K562 (cell line): ENCODE results near the gene SLC7A10. TPM values are rescaled to one million over a fixed set of nuclear protein-coding genes. Genes with fewer than 3 reads are reported as not detected.

Experiments used
- ATAC-seq: fragments of 200-7000 bp; cut with Tn5 transposase; 3 replicates; pipeline ENCODE4 v1.9.1; 2020; ENCODE audit warnings: moderate library complexity
- BruUV-seq: library from RNA; stranded (reverse); fragments of 400-500 nt; replicated peaks from 2 replicates; lab custom pipeline; 2021; lab: Mats Ljungman, UMichigan
- CTCF ChIA-PET: fragments of 300-600 bp; formaldehyde crosslinking; extraction: SDS; loops from one replicate; lab custom pipeline; 2021; ENCODE audit warnings: low intra/inter-chr PET ratio; lab: Yijun Ruan, JAX
- POLR2A ChIA-PET: fragments of 300-600, 350-650 bp; sonication (Branson Sonifier 250); formaldehyde crosslinking; extraction: SDS; loops from one replicate; lab custom pipeline; 2021; ENCODE audit warnings: antibody characterized with exemption, inconsistent platforms; lab: Yijun Ruan, JAX
- DNase-seq, 4 experiments: peaks; one replicate each; pipeline versions ENCODE4 v3.0.0 to v3.0.0-alpha.2; 2011 to 2018; ENCODE audit warnings: low spot score in 3 of 4, mixed read lengths in 3 of 4; ENCODE audit errors: extremely low read depth in 1 of 4
- FAIRE-seq: peaks from 2 replicates; lab custom pipeline; 2011; peaks lifted over from hg19 to GRCh38; lab: Jason Lieb, UNC
- H2AFZ ChIP-seq: 2 replicates; pipeline ENCODE4 v1.6.0; 2011; ENCODE audit warnings: low read depth, low read length, control low read depth, inconsistent platforms
- H3K27ac ChIP-seq: fragments of 200-600 bp; 3 replicates; pipeline ENCODE4 v1.8.0; 2011; ENCODE audit warnings: low read depth, mild to moderate bottlenecking, control low read depth, inconsistent platforms, low read length, moderate library complexity, mixed read lengths; ENCODE audit errors: extremely low read depth
- H3K27me3 ChIP-seq, 2 experiments: fragments of 300-600 bp in 1 of 2; 2 replicates in 1 of 2; 3 replicates in 1 of 2; pipeline versions ENCODE4 v1.6.0 to v1.8.0; 2011; ENCODE audit warnings: inconsistent platforms in 2 of 2, low read length in 2 of 2, mild to moderate bottlenecking in 1 of 2, mixed read lengths in 1 of 2, moderate library complexity in 1 of 2; ENCODE audit not compliant: control insufficient read depth in 2 of 2, insufficient read depth in 2 of 2
- H3K36me3 ChIP-seq: fragments of 300-600 bp; 3 replicates; pipeline ENCODE4 v1.8.0; 2011; ENCODE audit warnings: mild to moderate bottlenecking, low read length, inconsistent platforms; ENCODE audit not compliant: control insufficient read depth, insufficient read depth
- H3K4me1 ChIP-seq, 2 experiments: fragments of 200-600 bp in 1 of 2; replicated peaks in 1 of 2; 2 replicates in 1 of 2; 3 replicates in 1 of 2; pipeline versions ENCODE4 v1.5.1 to v1.8.0; 2011; ENCODE audit warnings: inconsistent platforms in 2 of 2, low read length in 2 of 2, mild to moderate bottlenecking in 1 of 2, mixed read lengths in 1 of 2, moderate library complexity in 1 of 2; ENCODE audit not compliant: control insufficient read depth in 2 of 2, insufficient read depth in 2 of 2
- H3K4me2 ChIP-seq: 2 replicates; pipeline ENCODE4 v1.6.1; 2011; ENCODE audit warnings: low read length, control low read depth, inconsistent platforms, mixed read lengths; ENCODE audit not compliant: insufficient read depth
- H3K4me3 ChIP-seq: fragments of 200-600 bp; sonication (generic), shearing (Covaris generic); 2 replicates; pipeline ENCODE4 v1.5.1; 2016; ENCODE audit warnings: control low read depth, inconsistent platforms
- H3K79me2 ChIP-seq: fragments of 200-600 bp; 3 replicates; pipeline ENCODE4 v1.8.0; 2011; ENCODE audit warnings: low read length, inconsistent platforms; ENCODE audit not compliant: control insufficient read depth, insufficient read depth
- H3K9ac ChIP-seq, 2 experiments: 2 replicates each; pipeline versions ENCODE4 v1.6.0 to v1.6.1; 2011; ENCODE audit warnings: low read depth in 2 of 2, low read length in 2 of 2, control low read depth in 1 of 2, inconsistent platforms in 1 of 2, mild to moderate bottlenecking in 1 of 2, mixed read lengths in 1 of 2; ENCODE audit not compliant: insufficient read depth in 1 of 2
- H3K9me1 ChIP-seq: one replicate; pipeline ENCODE4 v1.6.0; 2011; ENCODE audit warnings: inconsistent platforms, mild to moderate bottlenecking, low read length, moderate library complexity; ENCODE audit not compliant: control insufficient read depth, insufficient read depth
- H3K9me3 ChIP-seq: replicated peaks from 2 replicates; pipeline ENCODE4 v1.5.1; 2011; ENCODE audit warnings: low read depth, low read length, inconsistent platforms; ENCODE audit not compliant: control insufficient read depth, insufficient read depth
- H4K20me1 ChIP-seq: replicated peaks from 2 replicates; pipeline ENCODE4 v1.6.1; 2011; ENCODE audit warnings: low read length, inconsistent platforms, mixed read lengths; ENCODE audit not compliant: control insufficient read depth, insufficient read depth
- BRD9 ChIP-seq: fragments of 450-650 bp; IDR thresholded peaks from 2 replicates; pipeline ENCODE4 v1.6.1; 2018; ENCODE audit warnings: low read depth; ENCODE audit not compliant: partially characterized antibody
- C11orf30 ChIP-seq: fragments of 450-650 bp; IDR thresholded peaks from 2 replicates; pipeline ENCODE4 v1.6.1; 2016; ENCODE audit warnings: low read depth, mild to moderate bottlenecking
- DACH1 ChIP-seq: fragments of 450-650 bp; IDR thresholded peaks from 2 replicates; pipeline ENCODE4 v1.6.1; 2018; ENCODE audit not compliant: partially characterized antibody
- DEAF1 ChIP-seq: fragments of 450-650 bp; formaldehyde crosslinking; IDR thresholded peaks from 2 replicates; pipeline ENCODE4 v1.4.0; 2020; ENCODE audit warnings: mild to moderate bottlenecking, moderate library complexity
- DPF2 ChIP-seq: fragments of 450-650 bp; IDR thresholded peaks from 2 replicates; pipeline ENCODE4 v1.6.1; 2016
- E2F1 ChIP-seq: sonication (generic); formaldehyde crosslinking; IDR thresholded peaks from 2 replicates; pipeline ENCODE4 v1.8.1; 2023; ENCODE audit warnings: mild to moderate bottlenecking, missing genetic modification reagents, moderate library complexity
- E2F3 ChIP-seq: fragments of 250-450 bp; sonication (Bioruptor Pico); IDR thresholded peaks from 2 replicates; pipeline ENCODE4 v1.4.0; 2020; ENCODE audit warnings: mild to moderate bottlenecking
- HNRNPL ChIP-seq: fragments of 200-400 bp; formaldehyde crosslinking; IDR thresholded peaks from 2 replicates; pipeline ENCODE4 v1.6.1; 2017; ENCODE audit warnings: low read depth, mild to moderate bottlenecking, low read length
- IFI16 ChIP-seq: fragments of 250-450 bp; sonication (Bioruptor Pico); IDR thresholded peaks from 2 replicates; pipeline ENCODE4 v2.1.2; 2022; ENCODE audit warnings: mild to moderate bottlenecking, inconsistent platforms
- KHSRP ChIP-seq: fragments of 450-650 bp; IDR thresholded peaks from 2 replicates; pipeline ENCODE4 v1.6.1; 2017
- KLF6 ChIP-seq: fragments of 250-450 bp; sonication (Bioruptor Pico); IDR thresholded peaks from 2 replicates; pipeline ENCODE4 v1.4.0; 2020; ENCODE audit warnings: mild to moderate bottlenecking, moderate library complexity, borderline replicate concordance
- MAFK ChIP-seq: IDR thresholded peaks from 2 replicates; pipeline ENCODE4 v1.6.1; 2011; ENCODE audit warnings: low read length, improper control_type of control experiment
- MCM7 ChIP-seq, 2 experiments: fragments of 450-650 bp; IDR thresholded peaks; 2 replicates each; pipeline ENCODE4 v1.6.1; 2016 to 2018
- MEF2A ChIP-seq: IDR thresholded peaks from 2 replicates; pipeline ENCODE4 v1.6.1; 2011; ENCODE audit warnings: low read depth, mild to moderate bottlenecking, low read length, moderate library complexity; ENCODE audit not compliant: control insufficient read depth
- MTA1 ChIP-seq: fragments of 450-650 bp; IDR thresholded peaks from 2 replicates; pipeline ENCODE4 v1.6.1; 2017; ENCODE audit warnings: borderline replicate concordance
- MTA2 ChIP-seq: fragments of 450-650 bp; IDR thresholded peaks from 2 replicates; pipeline ENCODE4 v1.6.1; 2016; ENCODE audit warnings: low read depth
- MYBL2 ChIP-seq, 2 experiments: fragments of 450-650 bp in 1 of 2; sonication (generic) in 1 of 2; formaldehyde crosslinking in 1 of 2; IDR thresholded peaks; 2 replicates each; pipeline versions ENCODE4 v1.6.1 to v1.8.1; 2017 to 2022; ENCODE audit warnings: borderline replicate concordance in 1 of 2, inconsistent platforms in 1 of 2, low read depth in 1 of 2, mild to moderate bottlenecking in 1 of 2, missing genetic modification reagents in 1 of 2, moderate library complexity in 1 of 2
- SMC3 ChIP-seq: conservative IDR thresholded peaks from 2 replicates; pipeline ENCODE4 v1.6.1; 2011; ENCODE audit warnings: low read depth, low read length, improper control_type of control experiment; ENCODE audit not compliant: insufficient read depth
- ZNF282 ChIP-seq: sonication (generic); formaldehyde crosslinking; IDR thresholded peaks from 2 replicates; pipeline ENCODE4 v1.8.1; 2023; ENCODE audit warnings: missing genetic modification reagents
- ZNF668 ChIP-seq: fragments of 250-450 bp; sonication (Bioruptor Pico); IDR thresholded peaks from 2 replicates; pipeline ENCODE4 v1.8.0; 2022; ENCODE audit warnings: mild to moderate bottlenecking, inconsistent platforms
- WGBS: fragments of 100-300 bp; shearing (Covaris generic); methylation state at CpG from one replicate; pipeline ENCODE4 v1.1.6; 2016; ENCODE audit warnings: low coverage, mixed read lengths; ENCODE audit not compliant: insufficient coverage; ENCODE audit errors: missing lambda C conversion rate; 5-methylcytosine and 5-hydroxymethylcytosine counted together
- in situ Hi-C: fragments of 300-500 bp; cut with MboI; formaldehyde crosslinking; loops from 4 replicates; pipeline ENCODE4 v1.15.0; 2018; ENCODE audit warnings: inconsistent platforms, mixed read lengths
- intact Hi-C: fragments of 100-400 bp; cut with micrococcal nuclease; formaldehyde crosslinking; loops from 2 replicates; pipeline ENCODE4 v1.14.2; 2022
- polyA plus RNA-seq, 8 experiments: library from polyadenylated mRNA; depleted of rRNA in 4 of 8; stranded (reverse) in 5 of 8; unstranded in 3 of 8; fragments of >200 nt; fragmentation: Nextera tagmentation in 2 of 8; fragmentation: Illumina TruSeq in 1 of 8; extraction: Ambion mirVana in 2 of 8; extraction: Trizol in 1 of 8; gene quantifications; 2 replicates each; pipeline versions ENCODE4 v1.2.1 to v1.2.3, GENCODE V29; 2011 to 2014; ENCODE audit warnings: inconsistent platforms in 1 of 8, missing spikeins in 1 of 8
- total RNA-seq, 7 experiments: library from RNA; depleted of rRNA in 6 of 7; stranded (reverse); fragments of >200 nt in 6 of 7; fragmentation: Illumina TruSeq in 2 of 7; extraction: Trizol in 2 of 7; gene quantifications; 2 replicates each; pipeline versions ENCODE4 v1.2.1 to v1.2.3, GENCODE V29; 2011 to 2021; ENCODE audit warnings: low replicate concordance in 1 of 7

Gene SLC7A10
- total and polyA plus RNA-seq, 9 of the 15 experiments (the other 6 are each of a cell fraction or from before 2014, with no cell fraction given): 0.07 TPM; not detected in 8

- POLR2A ChIA-PET: no interaction called here
These were observed 1.0 kb upstream of the SLC7A10 start for GRCh38 chr19:33226550-33227241.

More at GRCh38 chr19:33226550-33227241, 1.0 kb upstream of the SLC7A10 start:
- no peaks in the 10 kb centered on the region for H3K36me3 ChIP-seq
- in situ Hi-C loops: no loop called here
- H3K4me1 ChIP-seq: peaks cover 0 to 5% of the 10 kb centered on the region in 2 experiments; a peak in 2 of 5 replicates
- no peak overlapping the region for H3K9ac ChIP-seq
- CTCF ChIA-PET: no interaction called here
- no peak overlapping the region for H3K4me2 ChIP-seq
- no peak for DNase-seq
- TF ChIP-seq E2F1 (CRISPR knock-in tag) (no peak), ZNF668 (CRISPR knock-in tag) (no peak), BRD9 (no peak), MCM7 (IDR thresholded peaks at IDR 0.05) (no peak), ZNF282 (CRISPR knock-in tag) (no peak), MEF2A (no peak), DPF2 (no peak), SMC3 (no peak), C11orf30 (no peak), KLF6 (CRISPR knock-in tag) (no peak), MTA2 (no peak), DACH1 (no peak), IFI16 (CRISPR knock-in tag) (no peak), E2F3 (CRISPR knock-in tag) (no peak), DEAF1 (CRISPR knock-in tag) (no peak), HNRNPL (no peak), MYBL2 (IDR thresholded peaks at IDR 0.05; ENCODE audit: low read depth) (no peak), MYBL2 (CRISPR knock-in tag; IDR thresholded peaks at IDR 0.05; ENCODE audit: borderline replicate concordance) (no peak), KHSRP (no peak), MAFK (no peak), MTA1 (no peak)
- TF ChIP-seq, all 486 proteins: peak for 0
- H2AFZ ChIP-seq: no peak overlapping the region
- H3K79me2 ChIP-seq: no peaks in the 10 kb centered on the region
- no peaks in the 10 kb centered on the region for H3K9me1 ChIP-seq
- H3K9me3 ChIP-seq: no peaks in the 10 kb centered on the region; the same call in none of the 2 replicates
- peaks cover 3 to 25% of the 10 kb centered on the region in 2 experiments; a peak in 3 of 5 replicates for H3K27me3 ChIP-seq
- no peak overlapping the region for H3K4me3 ChIP-seq
- H3K27ac ChIP-seq: no peak overlapping the region
- intact Hi-C loops: no loop called here
- no TSS peak for BruUV-seq
- no peaks in the 10 kb centered on the region for H4K20me1 ChIP-seq
- 41% methylated on average over 30 of the region's 66 CpGs for WGBS
- FAIRE-seq (no peak), ATAC-seq (no peak)
